Activated B cell treated with CpG ODN at 0.5 μM for 24 hours (primary cell): ENCODE data around the gene SMAD6. TPM values are rescaled to one million over a fixed set of nuclear protein-coding genes. Genes with fewer than 3 reads are reported as not detected.

Experiments
- ATAC-seq: fragments of 200-7000 bp; cut with Tn5 transposase; one replicate; pipeline ENCODE4 v1.10.0; 2021; ENCODE audit warnings: low read depth, mild to moderate bottlenecking, moderate library complexity
- CTCF ChIA-PET: fragments of 350-600 bp; sonication (Branson Sonifier 250); formaldehyde crosslinking; loops from one replicate; lab custom pipeline; 2021; ENCODE audit warnings: antibody characterized with exemption; lab: Charles Lee
- POLR2A ChIA-PET: fragments of 350-600 bp; sonication (Branson Sonifier 250); formaldehyde crosslinking; loops from one replicate; lab custom pipeline; 2021; ENCODE audit warnings: antibody characterized with exemption; lab: Charles Lee
- DNase-seq: peaks from one replicate; pipeline ENCODE4 v3.0.0; 2022
- H3K27ac Mint-ChIP-seq: one replicate; pipeline ENCODE4 v1.8.0; 2020; ENCODE audit warnings: mixed read lengths
- H3K27me3 Mint-ChIP-seq: one replicate; pipeline ENCODE4 v1.8.0; 2021; ENCODE audit warnings: mixed read lengths
- H3K36me3 Mint-ChIP-seq: one replicate; pipeline ENCODE4 v1.8.0; 2021; ENCODE audit warnings: low read depth, mixed read lengths
- H3K4me1 Mint-ChIP-seq: one replicate; pipeline ENCODE4 v1.8.0; 2021; ENCODE audit warnings: mixed read lengths
- H3K4me3 Mint-ChIP-seq: one replicate; pipeline ENCODE4 v1.8.0; 2020; ENCODE audit warnings: mild to moderate bottlenecking, mixed read lengths
- H3K9me3 Mint-ChIP-seq: one replicate; pipeline ENCODE4 v1.8.0; 2020; ENCODE audit warnings: mixed read lengths
- CTCF ChIP-seq: fragments of 200-600 bp; IDR thresholded peaks from one replicate; pipeline ENCODE4 v1.8.0; 2022; ENCODE audit warnings: antibody characterized with exemption, mild to moderate bottlenecking
- intact Hi-C: fragments of 100-400 bp; cut with micrococcal nuclease; formaldehyde crosslinking; loops from one replicate; pipeline ENCODE4 v1.15.1; 2024
- total RNA-seq: library from RNA; stranded (reverse); gene quantifications from 2 replicates; pipeline ENCODE4 v1.2.3, GENCODE V29; 2022

The SMAD6 gene
- total RNA-seq, 1 donor from 2014 or later: 0.04 TPM

GRCh38 chr15:66702787-66703539 is 927 bp downstream of the SMAD6 start:
- DNase-seq: peak; percentile 37
- H3K27ac Mint-ChIP-seq: no peak overlapping the region
- intact Hi-C loops: loop anchor here (2.0 to 5.0 kb wide), 4 partner anchors 139 to 1132 kb away; partner anchors contain the start of genes MAP2K5 and RAB11A
- ChIA-PET CTCF (interaction anchor here (1.4 to 1.5 kb wide), 2 partner anchors 84 to 149 kb away, joined by 4 to 5 read pairs; no protein-coding TSS in a partner anchor), POLR2A (interaction anchor here (0.6 to 1.6 kb wide), 5 partner anchors 7 to 1398 kb away, joined by 4 to 8 read pairs (median 5); partner anchors contain the start of gene RNU5B-1)
- H3K27me3 Mint-ChIP-seq: peaks cover 18% of the 10 kb centered on the region
- peak overlapping the region; percentile 89 for H3K4me3 Mint-ChIP-seq
- H3K9me3 Mint-ChIP-seq: no peaks in the 10 kb centered on the region
- peaks cover 6% of the 10 kb centered on the region for H3K36me3 Mint-ChIP-seq
- ATAC-seq: no peak
- H3K4me1 Mint-ChIP-seq: peaks cover 22% of the 10 kb centered on the region
- TF ChIP-seq CTCF: no peak

GRCh38 chr15:66703540-66703941 is 1.5 kb downstream of the SMAD6 start:
- Mint-ChIP-seq H3K4me3 (no peak overlapping the region), H3K4me1 (peaks cover 22% of the 10 kb centered on the region), H3K27me3 (peaks cover 18% of the 10 kb centered on the region), H3K9me3 (no peaks in the 10 kb centered on the region), H3K36me3 (peaks cover 6% of the 10 kb centered on the region), H3K27ac (no peak overlapping the region)
- CTCF ChIA-PET: interaction anchor here (1.4 to 1.5 kb wide), 2 partner anchors 85 to 148 kb away, joined by 4 to 5 read pairs; no protein-coding TSS in a partner anchor
- no peak for TF ChIP-seq CTCF
- DNase-seq: peak; percentile 37
- POLR2A ChIA-PET: interaction anchor here (1.2 kb wide), 1 partner anchor 11 kb away, joined by 4 read pairs; no protein-coding TSS in a partner anchor
- ATAC-seq: no peak
- intact Hi-C loops: loop anchor here (2.0 to 5.0 kb wide), 4 partner anchors 139 to 1131 kb away; partner anchors contain the start of genes MAP2K5 and RAB11A

GRCh38 chr15:66704019-66704802 is 2.2 kb downstream of the SMAD6 start:
- peaks cover 18% of the 10 kb centered on the region for H3K27me3 Mint-ChIP-seq
- intact Hi-C loops: loop anchor here (5.0 kb wide), 3 partner anchors 138 to 838 kb away; partner anchors contain the start of genes MAP2K5 and RAB11A
- POLR2A ChIA-PET: no interaction called here
- CTCF ChIA-PET: interaction anchor here (1.4 to 1.5 kb wide), 2 partner anchors 85 to 147 kb away, joined by 4 to 5 read pairs; no protein-coding TSS in a partner anchor
- peaks cover 22% of the 10 kb centered on the region for H3K4me1 Mint-ChIP-seq
- H3K9me3 Mint-ChIP-seq: no peaks in the 10 kb centered on the region
- no peak for ATAC-seq
- no peak for DNase-seq
- peak overlapping the region; percentile 77 for H3K4me3 Mint-ChIP-seq
- TF ChIP-seq CTCF: no peak
- peaks cover 6% of the 10 kb centered on the region for H3K36me3 Mint-ChIP-seq
- H3K27ac Mint-ChIP-seq: no peak overlapping the region

GRCh38 chr15:66704803-66705153 is 2.7 kb downstream of the SMAD6 start:
- H3K27me3 Mint-ChIP-seq: peaks cover 18% of the 10 kb centered on the region
- H3K4me1 Mint-ChIP-seq: peaks cover 22% of the 10 kb centered on the region
- H3K9me3 Mint-ChIP-seq: no peaks in the 10 kb centered on the region
- ATAC-seq: no peak
- peak overlapping the region; percentile 77 for H3K4me3 Mint-ChIP-seq
- CTCF ChIA-PET: no interaction called here
- no peak for DNase-seq
- intact Hi-C loops: loop anchor here (5.0 kb wide), 3 partner anchors 138 to 838 kb away; partner anchors contain the start of genes MAP2K5 and RAB11A
- H3K27ac Mint-ChIP-seq: no peak overlapping the region
- TF ChIP-seq CTCF: no peak
- H3K36me3 Mint-ChIP-seq: peaks cover 6% of the 10 kb centered on the region
- POLR2A ChIA-PET: no interaction called here
